B cell (primary cell): ENCODE data around the gene HSPA1A. TPM values are rescaled to one million over a fixed set of nuclear protein-coding genes. Genes with fewer than 3 reads are reported as not detected.

Experiments
- ATAC-seq: fragments of 200-7000 bp; cut with Tn5 transposase; one replicate; pipeline ENCODE4 v1.10.0; 2021; ENCODE audit warnings: low read depth, mild to moderate bottlenecking, moderate number of reproducible peaks, moderate library complexity
- CTCF ChIA-PET: fragments of 350-600 bp; sonication (Branson Sonifier 250); formaldehyde crosslinking; loops from one replicate; lab custom pipeline; 2021; ENCODE audit warnings: antibody characterized with exemption, inconsistent platforms; lab: Charles Lee
- POLR2A ChIA-PET: fragments of 350-600 bp; sonication (Branson Sonifier 250); formaldehyde crosslinking; loops from one replicate; lab custom pipeline; 2021; ENCODE audit warnings: antibody characterized with exemption; lab: Charles Lee
- DNase-seq: peaks from one replicate; pipeline ENCODE4 v3.0.0; 2013
- H2AFZ ChIP-seq: 2 replicates; pipeline ENCODE4 v1.6.1; 2012; ENCODE audit warnings: mild to moderate bottlenecking, low read depth, low read length; ENCODE audit not compliant: insufficient read depth, poor library complexity, severe bottlenecking
- H3K27ac ChIP-seq, 2 donors: 1 replicate in 1 of 2; 2 replicates in 1 of 2; pipeline ENCODE4 v1.5.1; 2012 to 2013; ENCODE audit warnings: low read length in 2 of 2, mild to moderate bottlenecking in 2 of 2, moderate library complexity in 1 of 2
- H3K27me3 ChIP-seq, 4 experiments: fragments of 200-600 bp in 1 of 4; sonication (generic) in 1 of 4; replicated peaks in 1 of 4; 1 replicate in 2 of 4; 2 replicates in 2 of 4; pipeline versions ENCODE4 v1.6.1 to v1.7.0; 2013 to 2016; ENCODE audit warnings: low read length in 3 of 4, mild to moderate bottlenecking in 2 of 4, mixed read lengths in 1 of 4, moderate library complexity in 1 of 4; ENCODE audit not compliant: insufficient read depth in 4 of 4, control insufficient read depth in 3 of 4; ENCODE audit errors: control extremely low read depth in 1 of 4
- H3K36me3 ChIP-seq, 2 experiments: replicated peaks in 1 of 2; 1 replicate in 1 of 2; 2 replicates in 1 of 2; pipeline versions ENCODE4 v1.6.1 to v1.7.1; 2013; ENCODE audit warnings: low read length in 1 of 2; ENCODE audit not compliant: insufficient read depth in 2 of 2, control insufficient read depth in 1 of 2; ENCODE audit errors: control extremely low read depth in 1 of 2, extremely low read depth in 1 of 2
- H3K4me1 ChIP-seq, 2 donors: fragments of 200-600 bp in 1 of 2; sonication (generic) in 1 of 2; 1 replicate in 1 of 2; 2 replicates in 1 of 2; pipeline versions ENCODE4 v1.5.1 to v1.6.1; 2013 to 2017; ENCODE audit warnings: low read length in 2 of 2; ENCODE audit not compliant: control insufficient read depth in 2 of 2, insufficient read depth in 2 of 2
- H3K4me2 ChIP-seq: replicated peaks from 2 replicates; pipeline ENCODE3; 2012; ENCODE audit warnings: mild to moderate bottlenecking, low read depth, low read length; ENCODE audit not compliant: poor library complexity, severe bottlenecking
- H3K4me3 ChIP-seq, 5 experiments: fragments of 200-600 bp in 1 of 5; sonication (generic) in 1 of 5; 1 replicate in 3 of 5; 2 replicates in 2 of 5; pipeline versions ENCODE4 v1.5.1 to v1.7.0; 2011 to 2016; ENCODE audit warnings: low read length in 4 of 5, mild to moderate bottlenecking in 4 of 5, low read depth in 2 of 5, control low read depth in 1 of 5, moderate library complexity in 1 of 5; ENCODE audit not compliant: insufficient read depth in 1 of 5; ENCODE audit errors: control extremely low read depth in 1 of 5, extremely low read depth in 1 of 5
- H3K79me2 ChIP-seq: fragments of 200-600 bp; sonication (generic); one replicate; pipeline ENCODE4 v1.6.0; 2016; ENCODE audit warnings: low read length; ENCODE audit not compliant: control insufficient read depth, insufficient read depth
- H3K9ac ChIP-seq: fragments of 200-600 bp; sonication (generic); 2 replicates; pipeline ENCODE4 v1.6.1; 2017; ENCODE audit warnings: mild to moderate bottlenecking, low read length, moderate library complexity
- H3K9me3 ChIP-seq, 3 donors: one replicate each; pipeline versions ENCODE4 v1.6.1 to v1.7.1; 2013; ENCODE audit warnings: low read length in 2 of 3; ENCODE audit not compliant: control insufficient read depth in 2 of 3, insufficient read depth in 1 of 3; ENCODE audit errors: control extremely low read depth in 1 of 3
- H4K20me1 ChIP-seq: 2 replicates; pipeline ENCODE4 v1.6.0; 2012; ENCODE audit warnings: mild to moderate bottlenecking, low read length; ENCODE audit not compliant: insufficient read depth, control insufficient read depth, poor library complexity, severe bottlenecking
- H3K27ac Mint-ChIP-seq: one replicate; pipeline ENCODE4 v1.8.0; 2021; ENCODE audit warnings: mixed read lengths
- H3K27me3 Mint-ChIP-seq: one replicate; pipeline ENCODE4 v1.8.0; 2021; ENCODE audit warnings: mixed read lengths
- H3K4me1 Mint-ChIP-seq: one replicate; pipeline ENCODE4 v1.8.0; 2021; ENCODE audit warnings: mixed read lengths
- H3K4me3 Mint-ChIP-seq: one replicate; pipeline ENCODE4 v1.8.0; 2021; ENCODE audit warnings: mixed read lengths
- H3K9me3 Mint-ChIP-seq: one replicate; pipeline ENCODE4 v1.8.0; 2022; ENCODE audit warnings: mixed read lengths; ENCODE audit not compliant: insufficient read depth
- EZH2 ChIP-seq: IDR thresholded peaks from 2 replicates; pipeline ENCODE4 v1.6.1; 2012; ENCODE audit warnings: borderline replicate concordance, low read depth, mild to moderate bottlenecking, moderate library complexity, low read length; ENCODE audit not compliant: insufficient read depth, poor library complexity, severe bottlenecking
- WGBS: methylation state at CpG from one replicate; pipeline ENCODE4 v1.1.5; 2013; ENCODE audit warnings: missing lambda C conversion rate; ENCODE audit not compliant: insufficient coverage; 5-methylcytosine and 5-hydroxymethylcytosine counted together
- intact Hi-C: fragments of 100-400 bp; cut with micrococcal nuclease; formaldehyde crosslinking; loops from one replicate; pipeline ENCODE4 v1.10.0; 2022
- polyA plus RNA-seq: library from polyadenylated mRNA; depleted of rRNA; stranded (reverse); fragments of >200 nt; gene quantifications from 2 replicates; pipeline ENCODE4 v1.2.3, GENCODE V29; 2012
- total RNA-seq, 2 donors: library from RNA; stranded (reverse); fragments of 120-200 nt in 1 of 2; gene quantifications; 1 replicate in 1 of 2; 2 replicates in 1 of 2; pipeline versions ENCODE4 v1.2.3 to v1.2.4, GENCODE V29; 2013 to 2022
- TF ChIP-seq, protein P1 (sequence below): fragments of 200-600 bp; IDR thresholded peaks from one replicate; pipeline ENCODE4 v1.8.0; 2022; ENCODE audit warnings: antibody characterized with exemption, mild to moderate bottlenecking

HSPA1A gene
- total and polyA plus RNA-seq, 2 donors (not counting 1 experiment from before 2014, with no cell fraction given): 61.2 to 129 TPM

DNA sequence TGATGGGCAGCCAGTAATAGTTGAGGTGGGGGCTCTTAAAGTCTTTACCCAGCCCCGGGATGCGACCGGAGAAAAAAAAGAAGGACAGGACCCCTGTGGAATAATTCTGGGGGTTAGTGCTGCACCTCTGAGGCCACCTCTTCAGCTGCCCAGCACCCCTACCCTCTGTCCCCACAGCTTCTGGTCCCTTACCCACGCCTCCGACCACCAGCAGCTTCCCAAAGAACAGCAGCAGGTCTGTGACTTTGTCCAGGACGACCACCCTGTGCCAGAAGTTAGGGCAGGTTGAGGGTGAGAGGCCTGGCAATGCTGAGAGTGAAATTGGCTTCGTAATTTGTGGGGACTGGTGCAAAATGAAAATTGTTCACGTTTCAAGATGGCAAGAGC, 49.5 kb downstream of the HSPA1A start:
- no peak overlapping the region for H3K4me3 ChIP-seq
- peak overlapping the region; percentile 30 for H3K4me3 Mint-ChIP-seq
- no peaks in the 10 kb centered on the region for H3K9me3 Mint-ChIP-seq
- intact Hi-C loops: loop anchor here (1.0 to 10.0 kb wide), 4 partner anchors 48 to 370 kb away; partner anchors contain the start of genes HSPA1A, HSPA1L, MICB and VARS1
- H3K36me3 ChIP-seq: peaks cover 0 to 4% of the 10 kb centered on the region in 2 experiments
- DNase-seq: no peak
- no peak overlapping the region for H3K27ac ChIP-seq
- POLR2A ChIA-PET: interaction anchor here (0.5 to 0.6 kb wide), 3 partner anchors 9 to 201 kb away, joined by 3 read pairs; no protein-coding TSS in a partner anchor
- whole genome bisulfite sequencing: 96% methylated on average over 4 of the region's 8 CpGs
- H3K9me3 ChIP-seq: no peaks in the 10 kb centered on the region
- peaks cover 18 to 23% of the 10 kb centered on the region in 2 donors for H3K4me1 ChIP-seq
- H3K4me2 ChIP-seq: no peak overlapping the region
- H3K27ac Mint-ChIP-seq: no peak overlapping the region
- peaks cover 17% of the 10 kb centered on the region for H3K79me2 ChIP-seq
- H2AFZ ChIP-seq: no peak overlapping the region
- TF ChIP-seq, protein P1, sequence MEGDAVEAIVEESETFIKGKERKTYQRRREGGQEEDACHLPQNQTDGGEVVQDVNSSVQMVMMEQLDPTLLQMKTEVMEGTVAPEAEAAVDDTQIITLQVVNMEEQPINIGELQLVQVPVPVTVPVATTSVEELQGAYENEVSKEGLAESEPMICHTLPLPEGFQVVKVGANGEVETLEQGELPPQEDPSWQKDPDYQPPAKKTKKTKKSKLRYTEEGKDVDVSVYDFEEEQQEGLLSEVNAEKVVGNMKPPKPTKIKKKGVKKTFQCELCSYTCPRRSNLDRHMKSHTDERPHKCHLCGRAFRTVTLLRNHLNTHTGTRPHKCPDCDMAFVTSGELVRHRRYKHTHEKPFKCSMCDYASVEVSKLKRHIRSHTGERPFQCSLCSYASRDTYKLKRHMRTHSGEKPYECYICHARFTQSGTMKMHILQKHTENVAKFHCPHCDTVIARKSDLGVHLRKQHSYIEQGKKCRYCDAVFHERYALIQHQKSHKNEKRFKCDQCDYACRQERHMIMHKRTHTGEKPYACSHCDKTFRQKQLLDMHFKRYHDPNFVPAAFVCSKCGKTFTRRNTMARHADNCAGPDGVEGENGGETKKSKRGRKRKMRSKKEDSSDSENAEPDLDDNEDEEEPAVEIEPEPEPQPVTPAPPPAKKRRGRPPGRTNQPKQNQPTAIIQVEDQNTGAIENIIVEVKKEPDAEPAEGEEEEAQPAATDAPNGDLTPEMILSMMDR: no peak
- TF ChIP-seq EZH2: no peak
- H3K27me3 Mint-ChIP-seq: no peaks in the 10 kb centered on the region
- peaks cover 24% of the 10 kb centered on the region for H3K4me1 Mint-ChIP-seq
- no peak overlapping the region for H3K9ac ChIP-seq
- no peaks in the 10 kb centered on the region for H4K20me1 ChIP-seq
- ATAC-seq: no peak
- CTCF ChIA-PET: interaction anchor here (0.8 to 3.0 kb wide), 5 partner anchors 24 to 319 kb away, joined by 3 to 11 read pairs (median 8); partner anchors contain the start of genes ATP6V1G2 and MSH5
- H3K27me3 ChIP-seq: no peaks in the 10 kb centered on the region
